ENCODE data around the gene RIC8B.
"Not testable (repeated sequence)": the region's sequence is repeated elsewhere in the genome, so short reads cannot be mapped to it uniquely, and the experiment has no call there.

Gene RIC8B

GRCh38 chr12:106774005-106774807 lies at the start of gene RIC8B:
Gene RIC8B (plus strand): TSS chr12:106774682. CDS start chr12:106774746, 64 bp downstream.
- in situ Hi-C loops (cut with MboI; ENCODE audit: low sequenced_read_pairs), result no loop called here

GRCh38 chr12:106724934-106725333 lies 49.5 kb upstream of the RIC8B start:
- in situ Hi-C loops (cut with MboI; ENCODE audit: low sequenced_read_pairs), result no loop called here

DNA sequence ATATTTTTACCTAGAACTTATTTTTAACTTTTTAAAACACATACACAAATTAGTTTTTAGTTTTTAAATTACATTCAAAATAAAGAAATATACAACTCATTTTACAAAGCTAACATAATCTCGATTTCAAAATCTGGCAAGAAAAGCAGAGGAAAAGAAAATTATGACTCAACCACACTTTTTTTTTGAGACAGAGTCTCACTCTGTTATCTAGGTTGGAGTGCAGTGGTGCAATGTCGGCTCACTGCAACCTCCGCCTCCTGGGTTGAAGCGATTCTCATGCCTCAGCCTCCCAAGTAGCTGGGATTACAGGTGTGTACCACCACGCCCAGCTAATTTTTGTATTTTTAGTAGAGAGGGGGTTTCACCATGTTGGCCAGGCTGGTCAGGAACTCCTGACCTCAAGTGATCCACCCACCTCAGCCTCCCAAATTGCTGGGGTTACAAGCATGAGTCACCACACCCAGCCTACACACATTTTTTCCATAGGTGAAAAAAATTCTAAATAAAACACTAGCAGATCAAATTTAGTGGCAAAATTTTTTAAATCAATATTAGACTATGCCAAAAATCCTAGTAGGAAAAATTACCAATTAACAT lies 47.8 kb upstream of the RIC8B start:
- in situ Hi-C loops (cut with MboI; ENCODE audit: low sequenced_read_pairs), result not testable (repeated sequence)

GRCh38 chr12:106729611-106730010 lies 44.9 kb upstream of the RIC8B start:
- in situ Hi-C loops (cut with MboI; ENCODE audit: low sequenced_read_pairs), result no loop called here

- in situ Hi-C loops (cut with MboI; ENCODE audit: low sequenced_read_pairs), result no loop called here
These were observed 41.6 kb upstream of the RIC8B start for GRCh38 chr12:106732890-106733289.

DNA sequence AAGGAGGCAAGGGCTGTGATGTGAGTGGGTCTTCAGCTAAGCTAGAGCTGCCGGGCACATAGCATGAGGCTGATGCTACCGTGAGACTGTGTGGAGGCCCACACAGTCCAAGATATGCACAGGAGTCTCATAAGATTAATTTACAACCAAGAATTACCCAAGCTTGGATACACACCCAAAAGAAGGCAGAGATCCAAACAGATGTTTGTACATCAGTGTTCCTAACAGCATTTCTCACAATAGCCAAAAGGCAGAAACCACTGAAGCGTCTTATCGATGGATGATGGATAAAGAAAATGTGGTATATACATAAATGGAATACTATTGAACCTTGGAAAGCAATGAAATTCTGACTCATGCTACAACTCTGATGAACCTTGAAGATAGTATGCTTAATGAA lies 40.8 kb upstream of the RIC8B start:
- in situ Hi-C loops (cut with MboI; ENCODE audit: low sequenced_read_pairs), result no loop called here

- in situ Hi-C loops (cut with MboI; ENCODE audit: low sequenced_read_pairs), result no loop called here
These were observed 38.2 kb upstream of the RIC8B start for GRCh38 chr12:106736051-106736957.

DNA sequence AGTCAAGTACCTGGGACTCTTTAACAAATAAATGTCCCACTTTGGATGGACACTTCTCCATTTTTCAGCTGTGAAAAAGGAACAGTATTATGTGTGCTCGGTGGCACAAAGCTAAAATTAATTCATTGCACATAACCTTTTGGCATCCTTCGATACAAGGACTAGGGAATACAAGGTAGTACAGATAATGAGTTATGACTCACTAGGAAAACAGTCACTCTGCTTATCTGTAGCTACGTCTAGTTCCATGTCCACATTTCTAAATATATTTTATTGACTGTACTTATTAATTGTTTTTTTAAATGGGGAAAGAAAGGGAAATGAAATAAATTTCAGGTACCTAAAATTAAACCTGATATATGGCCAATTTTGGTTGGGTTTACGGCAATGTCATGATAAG lies 35.2 kb upstream of the RIC8B start:
- in situ Hi-C loops (cut with MboI; ENCODE audit: low sequenced_read_pairs), result no loop called here

GRCh38 chr12:106739815-106740530 lies 34.5 kb upstream of the RIC8B start:
- in situ Hi-C loops (cut with MboI; ENCODE audit: low sequenced_read_pairs), result no loop called here

GRCh38 chr12:106740818-106741217 lies 33.7 kb upstream of the RIC8B start:
- in situ Hi-C loops (cut with MboI; ENCODE audit: low sequenced_read_pairs), result no loop called here

DNA sequence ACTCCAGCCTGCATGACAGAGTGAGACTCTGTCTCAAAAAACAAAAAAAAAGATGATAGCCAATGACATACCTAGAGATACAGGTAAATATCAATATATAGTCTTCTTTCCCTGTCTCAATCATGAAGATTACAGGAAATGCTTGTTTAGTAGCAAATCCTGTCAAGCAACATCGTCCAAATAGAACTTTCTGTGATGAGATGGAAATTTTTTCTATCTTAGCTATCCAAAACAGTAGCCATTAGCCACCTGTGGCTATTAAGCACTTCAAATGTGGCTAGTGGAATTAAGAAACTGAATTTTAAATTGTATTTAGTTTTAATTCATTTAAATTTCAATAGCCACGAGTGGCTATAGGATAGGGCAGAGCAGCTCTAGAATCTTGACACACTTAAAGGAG lies 33.2 kb upstream of the RIC8B start:
- in situ Hi-C loops (cut with MboI; ENCODE audit: low sequenced_read_pairs), result no loop called here

- in situ Hi-C loops (cut with MboI; ENCODE audit: low sequenced_read_pairs), result no loop called here
These were observed 31.1 kb upstream of the RIC8B start for GRCh38 chr12:106743270-106743988.

- in situ Hi-C loops (cut with MboI; ENCODE audit: low sequenced_read_pairs), result no loop called here
These were observed 29.9 kb upstream of the RIC8B start for GRCh38 chr12:106744600-106744999.

DNA sequence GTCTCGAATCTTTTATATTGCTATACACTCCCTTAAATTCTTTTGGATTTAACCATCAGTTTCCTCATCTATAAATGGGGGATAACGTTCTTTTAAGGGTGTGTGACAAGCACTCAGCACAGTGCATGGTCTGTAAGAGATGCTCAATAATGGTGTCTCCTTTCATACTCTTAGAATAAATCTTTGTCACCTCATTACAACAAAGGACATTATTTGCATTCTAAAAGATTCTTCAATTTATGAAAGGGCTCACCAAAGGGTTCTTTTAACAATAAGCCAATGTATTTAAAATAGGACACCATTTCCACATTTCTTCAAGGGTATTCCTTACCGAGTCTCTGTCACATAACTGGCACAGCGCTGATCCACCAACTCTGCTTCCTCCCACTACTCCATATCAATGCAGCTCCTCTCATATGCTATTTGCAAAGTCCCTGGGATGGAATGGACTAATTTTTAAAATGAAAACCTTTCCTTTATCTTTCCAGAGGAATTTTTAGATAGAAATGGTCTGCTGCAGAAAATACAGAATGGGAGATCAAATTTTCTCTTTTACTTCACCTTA lies 29.2 kb upstream of the RIC8B start:
- in situ Hi-C loops (cut with MboI; ENCODE audit: low sequenced_read_pairs), result no loop called here

GRCh38 chr12:106747973-106748436 lies 26.5 kb upstream of the RIC8B start:
- in situ Hi-C loops (cut with MboI; ENCODE audit: low sequenced_read_pairs), result no loop called here

DNA sequence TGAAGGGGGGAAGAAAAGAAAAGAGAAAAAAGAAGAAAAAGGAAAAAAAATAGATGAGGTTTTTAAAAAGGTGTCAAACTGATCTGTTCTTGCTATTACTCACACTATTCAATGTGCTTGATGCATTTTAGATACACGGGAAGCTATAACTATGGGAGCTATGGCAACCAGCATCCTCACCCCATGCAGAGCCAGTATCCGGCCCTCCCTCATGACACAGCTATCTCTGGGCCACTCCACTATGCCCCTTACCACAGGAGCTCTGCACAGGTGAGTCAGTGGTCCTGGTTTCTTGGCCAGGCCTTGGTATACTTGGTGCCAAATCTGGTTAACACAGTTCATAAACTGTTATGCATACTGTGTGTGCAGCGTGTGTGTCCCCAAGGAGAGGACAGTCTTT lies 24.0 kb upstream of the RIC8B start:
- in situ Hi-C loops (cut with MboI; ENCODE audit: low sequenced_read_pairs), result no loop called here

DNA sequence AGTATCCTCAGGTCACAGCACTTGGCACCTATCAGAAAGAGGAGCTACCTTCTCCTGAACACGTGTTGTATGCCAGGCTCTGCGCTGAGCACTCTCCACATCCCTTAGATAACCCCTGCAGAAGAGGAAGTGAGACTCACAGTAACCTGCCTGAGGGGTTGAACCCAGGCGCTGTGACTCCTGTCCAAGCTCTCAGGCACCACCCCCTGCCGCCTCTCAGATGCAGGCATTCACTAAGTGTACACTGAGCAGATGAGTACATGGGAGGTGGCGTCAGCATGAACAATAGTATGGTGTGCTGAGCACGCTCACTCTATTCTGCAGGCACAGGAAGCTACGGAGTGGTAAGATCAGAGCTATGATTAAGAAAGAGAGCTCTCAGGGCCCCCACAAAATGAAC lies 21.0 kb upstream of the RIC8B start:
- in situ Hi-C loops (cut with MboI; ENCODE audit: low sequenced_read_pairs), result no loop called here

- in situ Hi-C loops (cut with MboI; ENCODE audit: low sequenced_read_pairs), result no loop called here
These were observed 20.2 kb upstream of the RIC8B start for GRCh38 chr12:106754331-106754730.

GRCh38 chr12:106757623-106758348 lies 16.7 kb upstream of the RIC8B start:
- in situ Hi-C loops (cut with MboI; ENCODE audit: low sequenced_read_pairs), result no loop called here

Measured in HL-60/S4 (cell line).